Measurements from ENCODE around the gene ST7. TPM values are rescaled to one million over a fixed set of nuclear protein-coding genes. Genes with fewer than 3 reads are reported as not detected.

Gene ST7
- total RNA-seq, 1 donor from 2014 or later = 22.2 TPM

DNA sequence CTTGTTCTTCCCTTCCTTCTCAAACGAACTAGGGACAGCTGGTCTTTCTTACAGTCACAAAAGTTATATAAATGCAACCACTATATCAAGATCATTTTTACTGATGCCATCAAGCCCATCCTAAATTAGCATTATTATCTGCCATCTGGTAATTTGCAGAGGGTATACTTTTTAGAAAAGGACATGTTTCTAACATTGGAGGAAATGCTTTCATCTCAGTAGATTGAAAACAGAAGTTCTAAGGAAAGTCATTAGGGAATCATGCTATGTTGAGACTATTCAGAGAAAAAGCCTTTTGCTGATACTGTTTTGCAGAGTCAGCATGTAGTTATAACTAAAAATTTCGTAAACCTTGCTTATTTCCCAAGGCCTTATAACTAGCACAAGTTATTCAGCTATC, 222.9 kb downstream of the ST7 start:
- ATAC-seq = no peak
- no peak for DNase-seq (ENCODE audit: low spot score)

DNA sequence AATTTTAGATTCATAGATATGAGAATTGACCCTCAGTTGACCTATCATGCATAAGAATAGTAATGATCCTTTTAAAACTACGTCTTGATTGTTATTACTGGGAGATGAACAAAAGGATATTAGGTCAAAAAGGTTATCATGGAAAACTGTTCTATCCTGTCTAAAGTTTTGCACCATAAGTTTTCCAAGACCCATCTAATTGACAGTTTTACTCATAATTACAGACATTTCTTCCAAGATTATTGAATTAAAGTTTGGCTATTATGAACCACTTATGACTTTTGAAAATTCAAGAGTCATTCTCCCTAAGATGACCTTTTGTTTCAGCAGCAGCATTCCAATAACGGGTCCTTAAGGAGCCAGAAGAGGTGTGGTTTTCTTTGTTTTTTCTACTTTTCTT, 225.3 kb downstream of the ST7 start:
- no peak for ATAC-seq
- DNase-seq (ENCODE audit: low spot score) = no peak

DNA sequence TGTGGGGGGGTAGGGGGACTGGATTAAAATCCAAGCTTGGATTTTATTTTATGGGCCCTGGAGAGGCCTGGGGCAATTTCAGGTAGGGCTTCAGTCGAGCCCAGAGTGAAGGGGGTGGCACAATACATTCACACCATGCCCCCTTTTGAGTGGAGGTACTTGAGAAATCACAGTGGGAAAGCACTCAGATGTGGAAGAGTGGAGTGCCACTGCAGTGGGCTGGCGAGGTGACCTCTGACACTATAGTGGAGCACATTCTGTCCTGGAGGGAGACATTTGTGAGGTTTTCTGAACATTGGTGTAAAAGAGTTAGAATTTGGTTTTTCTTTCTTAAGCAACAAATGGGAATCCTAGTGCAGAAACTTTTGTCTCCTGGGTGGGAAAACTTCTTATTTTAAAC, 226.4 kb downstream of the ST7 start:
- ATAC-seq (no peak), DNase-seq (ENCODE audit: low spot score) (no peak)

DNA sequence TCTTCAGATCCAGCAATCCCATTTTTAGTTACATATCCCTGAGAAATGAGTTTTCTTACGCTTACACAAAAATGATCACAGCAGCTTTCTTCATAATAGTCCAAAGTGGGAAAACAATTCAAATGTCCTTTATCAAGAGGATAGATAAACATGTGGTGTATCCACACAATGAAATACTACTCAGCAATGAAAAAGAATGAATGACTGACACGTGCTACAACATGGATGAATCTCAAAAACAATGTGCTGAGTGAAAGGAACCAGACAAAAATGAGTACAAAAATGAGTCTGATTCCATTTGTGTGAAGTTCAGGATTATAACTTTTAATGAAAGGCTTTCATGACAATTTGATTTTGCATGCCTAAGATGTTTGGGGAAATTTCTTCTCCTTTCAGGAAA, 230.4 kb downstream of the ST7 start:
- no peak for ATAC-seq
- DNase-seq (ENCODE audit: low spot score) = no peak

DNA sequence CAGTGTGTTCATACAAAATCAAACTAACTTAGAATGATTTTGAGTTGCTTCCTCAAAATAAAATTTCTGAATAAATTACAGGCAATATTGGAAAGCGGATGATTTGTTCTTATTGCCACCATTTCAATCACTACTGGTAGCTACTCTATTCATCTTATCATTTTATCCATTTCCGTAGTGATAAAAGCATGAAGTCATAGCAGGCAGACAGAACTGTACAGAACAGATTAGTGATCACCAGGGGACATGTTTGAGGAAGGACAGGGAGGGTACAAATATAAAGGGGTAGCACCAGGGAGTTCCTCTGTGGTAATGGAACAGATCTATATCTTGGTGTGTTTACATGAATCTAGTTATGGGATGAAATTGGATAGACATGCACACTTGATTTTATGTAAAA, 231.1 kb downstream of the ST7 start:
- DNase-seq (ENCODE audit: low spot score) (no peak), ATAC-seq (no peak)

DNA sequence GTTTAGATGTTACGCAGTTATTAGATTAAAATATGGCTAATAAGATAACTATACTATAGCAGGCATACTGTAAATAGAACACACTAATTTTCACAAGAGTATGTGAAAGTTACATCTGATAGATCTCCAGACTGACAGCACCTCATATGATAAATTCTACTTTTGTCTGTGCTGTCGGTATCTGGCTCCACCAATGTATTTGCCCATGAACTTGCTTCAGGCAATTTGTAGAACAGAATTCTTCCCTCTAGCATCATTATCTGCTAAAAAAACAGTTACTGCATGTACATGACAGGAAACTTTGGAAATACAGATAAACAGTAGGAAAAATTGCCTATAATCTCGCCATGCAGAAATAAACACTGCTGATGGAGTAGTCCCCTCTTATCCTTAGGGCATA, 231.8 kb downstream of the ST7 start:
- DNase-seq (ENCODE audit: low spot score) = no peak
- no peak for ATAC-seq

DNA sequence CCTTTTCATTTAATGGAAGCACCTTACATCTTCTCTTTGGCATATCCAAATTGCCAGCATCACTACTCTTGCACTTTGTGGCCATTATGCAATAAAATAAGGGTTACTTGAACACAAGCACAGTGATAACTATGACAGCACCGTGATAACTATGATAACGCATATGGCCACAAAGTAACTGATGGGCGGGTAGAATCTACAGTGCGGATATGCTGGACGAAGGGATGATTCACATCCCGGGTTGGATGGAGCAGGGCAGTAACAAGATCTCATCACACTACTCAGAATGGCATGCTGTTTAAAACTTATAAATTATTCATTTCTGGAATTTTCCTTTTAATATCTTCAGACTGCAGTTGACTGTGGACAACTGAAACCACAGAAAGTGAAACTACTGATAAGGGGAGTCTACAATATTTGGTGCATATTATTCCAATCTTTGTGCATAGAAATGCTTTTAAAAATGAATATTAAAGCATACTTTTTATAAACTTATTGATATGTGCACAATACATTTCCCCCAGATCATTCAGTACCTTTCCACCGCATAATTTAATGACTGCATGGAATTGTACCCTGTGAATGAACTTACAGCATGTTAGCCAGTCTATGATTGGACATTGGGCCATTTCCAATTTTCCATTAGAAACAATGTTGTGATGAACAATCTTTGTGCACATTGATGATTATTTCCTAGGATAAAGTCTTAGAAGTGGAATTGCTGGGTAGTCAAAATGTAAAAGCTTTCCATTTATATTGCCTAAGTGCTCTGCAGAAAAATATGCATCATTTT, 233.1 kb downstream of the ST7 start:
- ATAC-seq = no peak
- no peak for DNase-seq (ENCODE audit: low spot score)

DNA sequence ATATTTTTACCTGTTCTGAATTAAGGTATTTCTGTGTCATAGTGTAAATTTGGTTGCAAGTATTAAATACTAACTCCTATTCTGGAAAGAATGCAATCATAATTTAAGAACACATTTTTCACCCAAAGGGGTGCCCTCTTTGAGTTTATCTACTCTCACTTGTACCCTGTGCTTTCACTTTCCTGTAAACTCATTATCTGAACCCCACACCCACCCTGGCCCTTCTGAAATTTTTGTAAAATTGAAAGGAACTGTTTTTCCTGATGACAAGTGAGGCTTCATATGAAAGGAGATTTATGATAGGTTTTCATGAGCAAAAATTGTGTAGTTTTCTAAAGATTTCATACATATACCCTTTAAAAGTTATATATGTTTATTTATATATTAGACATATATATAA, 235.1 kb downstream of the ST7 start:
- DNase-seq (ENCODE audit: low spot score) (no peak), ATAC-seq (no peak)

DNA sequence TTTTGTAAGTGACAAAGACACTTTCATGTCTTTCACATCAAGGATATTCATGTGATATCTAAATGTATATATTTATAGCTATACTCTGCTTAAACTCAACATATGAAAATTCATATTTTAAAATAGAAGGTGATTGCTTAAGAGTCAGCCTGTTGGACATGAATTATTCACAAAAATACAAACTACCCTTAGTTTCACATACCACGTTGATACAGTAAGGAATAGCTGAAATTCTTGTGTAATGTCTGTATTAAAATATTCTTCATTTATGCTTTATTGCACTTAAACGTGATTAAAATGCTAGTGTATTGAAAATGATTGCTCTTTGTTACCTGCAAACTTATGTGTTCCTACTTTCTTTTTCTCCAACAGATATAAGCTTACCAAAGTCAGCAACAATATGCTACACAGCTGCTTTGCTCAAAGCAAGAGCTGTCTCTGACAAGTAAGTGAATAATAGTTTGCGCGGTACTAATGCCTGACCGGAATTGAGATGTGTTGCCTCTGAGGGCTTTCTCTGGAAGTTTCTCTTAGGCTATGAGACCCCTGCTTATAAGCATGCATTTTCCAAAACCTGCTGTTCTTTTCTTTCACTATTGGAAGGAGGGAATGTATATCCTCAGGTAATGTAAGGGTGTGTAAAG, 235.8 kb downstream of the ST7 start:
- no peak for DNase-seq (ENCODE audit: low spot score)

DNA sequence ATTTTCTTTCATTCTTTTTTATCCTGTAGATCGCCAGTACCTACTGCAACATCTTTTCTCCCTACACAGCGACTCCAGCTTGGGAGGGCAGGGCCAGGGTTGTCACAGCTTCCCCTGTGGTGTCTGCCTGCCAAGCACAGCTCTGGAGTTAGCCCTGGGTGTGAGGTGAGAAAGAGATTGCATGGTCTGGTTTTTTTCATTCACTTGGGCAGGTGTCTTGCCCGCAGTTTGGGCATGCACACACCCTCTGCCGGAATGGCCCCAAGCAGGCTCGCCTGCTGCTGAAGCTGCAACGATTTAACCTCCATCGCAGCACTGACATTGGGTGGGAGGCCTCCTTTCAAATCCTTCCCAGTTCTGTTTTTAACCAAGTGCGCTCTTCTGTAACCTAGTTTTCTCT, 236.8 kb downstream of the ST7 start:
- DNase-seq (ENCODE audit: low spot score) (no peak), ATAC-seq (no peak)

More for the DNA sequence above, 235.8 kb downstream of the ST7 start:
- ATAC-seq = no peak

DNA sequence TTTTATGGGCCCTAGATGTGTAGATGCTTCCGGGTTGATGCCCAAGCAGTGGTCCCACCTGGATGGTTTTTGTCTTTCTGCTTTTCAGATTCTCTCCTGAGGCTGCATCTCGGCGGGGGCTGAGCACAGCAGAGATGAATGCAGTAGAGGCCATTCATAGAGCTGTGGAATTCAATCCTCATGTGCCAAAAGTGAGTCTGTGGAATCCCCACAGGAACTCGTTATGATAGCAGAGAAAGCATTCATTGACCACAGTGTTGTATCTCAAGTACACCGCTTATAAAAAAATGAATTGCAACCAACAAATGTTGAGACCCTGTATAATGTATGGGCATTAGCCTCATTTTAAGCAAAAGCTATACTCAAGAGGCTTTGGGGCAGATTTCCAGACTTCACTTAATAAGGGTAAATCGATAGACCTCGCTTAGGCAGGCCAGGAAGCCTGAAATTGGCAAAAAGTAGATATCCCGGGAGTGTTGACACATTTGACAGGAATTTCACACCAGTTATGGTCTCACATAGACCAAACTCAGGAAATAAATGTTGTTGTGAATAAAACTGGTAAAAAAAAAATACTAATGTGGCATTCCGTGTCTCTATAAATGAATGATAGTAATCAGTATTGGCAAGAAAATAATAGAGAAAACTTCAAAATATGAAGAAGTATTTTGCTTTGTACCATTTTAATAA, 237.6 kb downstream of the ST7 start:
- no peak for DNase-seq (ENCODE audit: low spot score)
- no peak for ATAC-seq

DNA sequence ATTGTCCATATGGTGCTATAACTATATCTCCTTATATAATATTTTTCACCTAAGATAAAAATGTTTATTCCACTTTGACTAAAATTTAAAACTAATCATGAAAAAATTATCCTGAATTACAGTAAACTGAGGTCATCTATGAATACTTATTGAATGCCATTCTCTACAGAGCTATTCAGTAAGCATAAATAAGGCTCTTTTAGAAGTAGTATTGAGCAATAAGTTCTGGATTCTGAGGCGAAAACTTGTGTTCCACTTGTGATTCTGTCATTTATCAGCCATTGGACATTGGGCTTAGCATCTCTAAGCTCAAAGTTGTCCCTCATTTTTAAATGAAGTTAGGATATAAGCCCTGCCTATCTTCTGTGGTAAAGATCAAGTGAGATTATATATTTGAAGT, 238.8 kb downstream of the ST7 start:
- ATAC-seq = no peak
- no peak for DNase-seq (ENCODE audit: low spot score)

DNA sequence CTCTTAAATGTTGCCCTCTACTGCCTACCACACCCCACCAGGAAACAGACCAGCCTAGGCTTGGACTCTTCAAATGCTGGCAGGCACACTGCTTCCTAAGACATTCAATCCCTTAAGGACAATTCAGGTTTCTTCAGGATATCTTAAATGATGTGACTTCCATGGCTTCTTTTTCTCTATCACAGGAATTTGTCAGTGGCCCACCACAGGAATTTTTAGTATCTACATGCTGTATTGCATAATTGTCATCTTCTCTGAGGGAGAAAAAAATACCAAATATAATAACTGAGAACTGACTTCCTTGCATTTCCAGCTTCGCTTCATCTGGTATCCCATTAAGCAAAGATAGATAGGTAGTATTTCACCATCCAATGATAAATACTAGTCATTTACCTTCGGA, 240.3 kb downstream of the ST7 start:
- ATAC-seq = no peak
- no peak for DNase-seq (ENCODE audit: low spot score)

DNA sequence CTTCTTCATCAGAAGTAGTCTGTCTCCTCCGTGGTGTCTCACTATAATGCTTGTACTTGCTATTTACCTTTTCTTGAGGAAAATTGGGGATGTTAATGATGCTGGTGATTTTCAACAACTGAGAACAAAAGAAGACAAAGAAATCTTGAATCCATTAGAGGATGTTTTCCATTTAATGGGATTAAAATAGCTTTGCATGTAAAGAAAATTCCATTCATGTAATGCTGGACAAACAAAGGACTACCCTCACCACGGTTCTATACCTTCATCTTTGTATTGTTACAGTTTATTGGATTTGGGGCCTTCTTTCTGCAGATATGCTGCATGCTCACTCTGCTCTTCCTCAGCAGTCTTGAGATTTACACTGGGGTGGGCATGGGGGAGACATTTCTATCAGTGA, 241.1 kb downstream of the ST7 start:
- no peak for ATAC-seq
- no peak for DNase-seq (ENCODE audit: low spot score)

DNA sequence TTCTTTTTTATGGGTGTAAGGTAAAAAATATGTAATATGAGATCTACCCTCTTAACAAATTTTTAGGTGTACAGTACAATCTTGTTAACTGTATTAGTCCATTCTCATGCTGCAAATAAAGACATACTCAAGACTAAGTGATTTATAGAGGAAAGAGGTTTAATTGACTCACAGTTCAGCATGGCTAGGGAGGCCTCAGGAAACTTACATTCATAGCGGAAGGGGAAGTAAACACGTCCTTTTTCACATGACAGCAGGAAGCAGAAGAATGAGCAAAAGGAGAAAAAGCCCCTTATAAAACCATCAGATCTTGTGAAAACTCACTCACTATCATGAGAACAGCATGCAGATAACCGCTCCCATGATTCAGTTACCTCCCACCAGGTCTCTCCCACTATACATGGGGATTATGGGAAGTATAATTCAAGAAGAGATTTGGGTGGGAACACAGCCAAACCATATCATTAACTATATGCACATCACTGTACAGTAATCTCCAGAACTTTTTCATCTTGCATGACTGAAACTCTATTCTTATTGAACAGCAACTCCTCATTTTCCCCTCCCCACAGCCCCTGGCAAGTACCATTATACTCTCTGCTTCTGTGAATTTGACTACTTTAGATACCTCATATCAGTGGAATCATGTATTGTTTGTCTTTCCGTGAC, 242.2 kb downstream of the ST7 start:
- ATAC-seq (no peak), DNase-seq (ENCODE audit: low spot score) (no peak)

DNA sequence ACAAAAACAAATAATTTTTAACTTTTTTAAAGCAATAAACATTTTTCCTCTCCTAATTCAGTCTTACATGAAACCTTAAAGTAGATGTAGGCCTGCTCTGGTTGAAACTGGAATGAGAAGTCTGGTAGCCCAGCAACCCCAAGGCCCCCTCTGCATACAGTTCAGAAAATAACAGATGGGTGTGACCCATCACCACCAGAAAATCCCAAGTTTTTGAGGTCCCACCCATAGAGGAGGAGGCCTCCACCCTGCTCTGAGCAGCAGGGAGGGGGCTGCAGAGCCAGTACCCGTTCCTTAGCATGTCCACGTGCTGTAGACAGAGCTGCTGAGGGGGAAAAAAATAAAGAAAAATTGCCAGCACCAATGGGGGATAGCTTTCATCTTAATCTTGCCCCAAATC, 246.8 kb downstream of the ST7 start:
- no peak for DNase-seq (ENCODE audit: low spot score)

DNA sequence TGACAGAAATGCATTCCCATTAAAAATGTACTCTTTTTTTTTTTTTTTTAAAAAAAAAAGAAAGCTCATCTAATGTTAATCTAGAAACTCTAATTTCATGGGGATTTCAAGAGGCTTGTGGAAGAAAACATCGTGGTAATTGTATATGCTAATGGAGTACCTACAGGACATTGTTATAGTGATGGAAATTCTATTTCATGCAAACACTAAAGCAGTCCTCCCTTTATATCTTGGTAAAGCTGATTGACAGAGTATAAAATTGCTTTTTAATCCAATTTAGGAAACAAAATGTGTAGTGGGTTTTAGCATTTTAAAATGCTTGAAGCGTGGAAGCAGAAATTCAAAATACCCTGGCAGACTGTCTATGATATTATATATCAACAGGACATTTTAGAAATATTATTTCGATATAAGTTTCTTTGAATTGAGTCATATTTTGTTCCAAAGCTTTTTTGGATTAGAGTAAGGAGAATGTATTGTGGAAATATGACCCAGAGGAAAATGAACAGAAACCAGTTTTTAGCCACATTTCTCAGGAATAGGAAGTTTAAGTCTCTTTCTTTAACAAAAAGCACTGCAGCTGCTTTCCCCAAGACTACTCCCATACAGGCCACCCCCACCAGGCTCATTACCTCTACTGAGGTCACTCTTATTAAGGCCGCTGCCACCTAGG, 247.6 kb downstream of the ST7 start:
- ATAC-seq (no peak), DNase-seq (ENCODE audit: low spot score) (no peak)

More for the DNA sequence above, 246.8 kb downstream of the ST7 start:
- ATAC-seq = no peak

DNA sequence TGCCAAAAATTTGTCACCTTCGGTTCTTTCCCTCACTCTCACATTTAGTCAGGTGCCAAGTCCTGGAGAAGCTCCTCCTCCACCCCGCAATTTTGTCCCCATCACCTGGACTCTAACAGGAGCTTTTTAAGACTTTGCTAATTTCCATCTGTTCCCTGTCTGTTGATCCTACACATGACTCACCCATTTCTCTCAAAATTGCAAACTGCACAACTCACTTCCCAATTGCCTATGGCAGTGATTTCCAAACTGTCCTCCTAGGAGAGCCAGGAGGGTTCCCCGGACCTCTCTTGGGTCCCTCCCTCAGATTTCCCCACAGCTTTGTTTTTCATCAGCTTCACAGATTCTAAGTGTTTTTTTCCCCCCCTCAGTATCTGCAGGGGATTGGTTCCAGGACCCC, 249.2 kb downstream of the ST7 start:
- ATAC-seq (no peak), DNase-seq (ENCODE audit: low spot score) (no peak)

DNA sequence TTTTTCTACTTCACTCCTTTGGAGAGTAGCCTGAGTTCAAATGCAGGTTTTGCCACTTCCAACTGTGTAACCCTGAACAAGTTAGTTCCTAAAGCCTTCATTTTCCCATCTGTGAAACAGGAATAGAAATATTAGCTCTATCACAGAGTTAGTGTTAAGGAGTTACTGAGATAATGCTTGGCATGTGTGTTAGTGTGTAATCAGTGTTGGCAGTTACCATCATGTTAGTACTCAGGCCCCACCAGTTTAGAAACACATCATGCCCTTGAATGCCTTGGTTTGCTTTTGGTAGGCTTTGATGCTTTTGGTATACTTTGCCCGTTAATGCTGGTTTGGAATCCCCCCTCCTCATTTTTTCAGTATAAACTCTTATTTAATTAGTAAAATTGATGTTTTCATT, 249.9 kb downstream of the ST7 start:
- DNase-seq (ENCODE audit: low spot score) = no peak
- ATAC-seq = no peak

DNA sequence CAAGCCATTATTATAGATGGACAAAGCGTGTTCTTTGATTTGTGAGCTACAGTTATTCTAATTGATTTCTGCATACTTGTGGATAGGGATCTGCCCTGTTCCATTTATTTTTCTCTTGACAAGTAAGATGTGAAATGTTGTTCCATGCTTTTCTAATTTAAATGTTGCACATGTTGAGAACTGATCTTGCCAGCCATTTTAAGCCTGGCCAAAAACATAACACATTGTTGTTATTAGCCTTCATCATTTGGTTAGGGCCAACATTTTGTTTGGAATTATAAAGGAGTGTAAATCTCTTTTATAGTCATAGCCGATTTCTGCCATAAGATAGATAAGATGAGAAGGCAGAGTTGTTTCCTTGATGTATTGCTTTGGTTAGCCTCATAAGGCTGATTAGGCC, 252.6 kb downstream of the ST7 start:
- DNase-seq (ENCODE audit: low spot score) (no peak), ATAC-seq (no peak)

DNA sequence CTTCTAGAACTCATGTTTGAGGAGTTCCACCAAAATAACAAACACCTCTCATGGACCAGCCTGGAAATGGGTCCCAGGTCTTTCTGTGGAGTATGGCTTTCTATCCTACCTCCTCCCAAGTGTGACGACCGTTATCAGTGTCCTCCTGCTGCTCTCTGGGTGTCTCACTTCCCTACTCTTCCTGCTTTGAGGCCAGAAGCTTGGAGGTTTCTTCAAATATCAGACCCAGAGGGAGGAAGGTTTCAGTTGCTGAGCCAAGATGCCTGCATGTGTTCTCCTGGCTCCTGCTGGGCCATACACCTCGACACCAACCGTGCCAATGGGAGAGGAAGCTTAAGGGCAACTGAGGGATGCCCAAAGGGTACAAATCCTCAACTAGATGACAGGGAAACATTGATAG, 255.0 kb downstream of the ST7 start:
- DNase-seq (ENCODE audit: low spot score) = no peak
- ATAC-seq = no peak

All from left lobe of liver (tissue), 2 donors.